H1 (cell line): ENCODE measurements around the gene RHBDL2. TPM values are rescaled to one million over a fixed set of nuclear protein-coding genes. Genes with fewer than 3 reads are reported as not detected.

ENCODE experiments used
- CTCF ChIA-PET: fragments of 300-600 bp; sonication (Branson Sonifier 250); formaldehyde crosslinking; loops from one replicate; lab custom pipeline; 2021; ENCODE audit not compliant: partially characterized antibody; lab: Charles Lee
- POLR2A ChIA-PET: fragments of 300-600 bp; sonication (Branson Sonifier 250); formaldehyde crosslinking; loops from one replicate; lab custom pipeline; 2021; ENCODE audit warnings: inconsistent platforms; ENCODE audit not compliant: partially characterized antibody; lab: Charles Lee
- DNase-seq, 2 experiments: peaks; one replicate each; pipeline versions ENCODE4 v3.0.0 to v3.0.0-alpha.2; 2010 to 2022; ENCODE audit warnings: low spot score in 2 of 2, low read depth in 1 of 2, mixed read lengths in 1 of 2
- FAIRE-seq: peaks from 2 replicates; lab custom pipeline; 2011; peaks lifted over from hg19 to GRCh38; lab: Jason Lieb, UNC
- H2AFZ ChIP-seq: 2 replicates; pipeline ENCODE4 v1.8.1; 2012; ENCODE audit warnings: low read length, inconsistent platforms
- H2AK5ac ChIP-seq: 2 replicates; pipeline ENCODE4 v1.6.1; 2013; ENCODE audit warnings: low read depth, low read length
- H2BK120ac ChIP-seq: replicated peaks from 2 replicates; pipeline ENCODE3; 2013; ENCODE audit warnings: low read depth, low read length, inconsistent platforms
- H2BK12ac ChIP-seq: 2 replicates; pipeline ENCODE4 v1.6.1; 2013; ENCODE audit warnings: low read depth, low read length
- H2BK15ac ChIP-seq: 2 replicates; pipeline ENCODE4 v1.6.1; 2013; ENCODE audit warnings: low read length
- H2BK20ac ChIP-seq: 2 replicates; pipeline ENCODE4 v1.6.1; 2013; ENCODE audit warnings: low read length
- H2BK5ac ChIP-seq: 2 replicates; pipeline ENCODE4 v1.6.1; 2013; ENCODE audit warnings: low read depth, low read length
- H3K14ac ChIP-seq: 2 replicates; pipeline ENCODE4 v1.6.1; 2013; ENCODE audit warnings: inconsistent platforms; ENCODE audit not compliant: insufficient read length
- H3K18ac ChIP-seq: 2 replicates; pipeline ENCODE4 v1.6.1; 2013; ENCODE audit warnings: low read length; ENCODE audit errors: extremely low read depth
- H3K23ac ChIP-seq: 2 replicates; pipeline ENCODE4 v1.6.1; 2013; ENCODE audit warnings: inconsistent platforms; ENCODE audit not compliant: insufficient read length
- H3K23me2 ChIP-seq: 2 replicates; pipeline ENCODE4 v1.6.1; 2013; ENCODE audit warnings: low read depth, low read length
- H3K27ac ChIP-seq: 2 replicates; pipeline ENCODE4 v1.6.1; 2011; ENCODE audit warnings: low read depth, low read length, inconsistent platforms
- H3K27me3 ChIP-seq, 4 experiments: replicated peaks in 1 of 4; 1 replicate in 1 of 4; 2 replicates in 3 of 4; pipeline versions ENCODE4 v1.6.1 to v1.8.1; 2011 to 2013; ENCODE audit warnings: low read length in 3 of 4, mild to moderate bottlenecking in 3 of 4, inconsistent platforms in 2 of 4, mixed read lengths in 2 of 4, moderate library complexity in 1 of 4; ENCODE audit not compliant: control insufficient read depth in 3 of 4, insufficient read depth in 3 of 4; ENCODE audit errors: extremely low read depth in 1 of 4
- H3K36me3 ChIP-seq, 4 experiments: 2 replicates each; pipeline versions ENCODE4 v1.6.1 to v1.8.1; 2011 to 2013; ENCODE audit warnings: mild to moderate bottlenecking in 4 of 4, low read length in 3 of 4, moderate library complexity in 2 of 4, control low read depth in 1 of 4, inconsistent platforms in 1 of 4; ENCODE audit not compliant: insufficient read depth in 4 of 4, control insufficient read depth in 2 of 4
- H3K4ac ChIP-seq: replicated peaks from 2 replicates; pipeline ENCODE3; 2013; ENCODE audit warnings: low read length, low read depth, mixed read lengths, inconsistent platforms; ENCODE audit not compliant: insufficient read length
- H3K4me1 ChIP-seq, 4 experiments: replicated peaks in 1 of 4; 1 replicate in 1 of 4; 2 replicates in 3 of 4; pipeline versions ENCODE4 v1.6.1 to v1.8.1; 2011 to 2013; ENCODE audit warnings: low read length in 3 of 4, inconsistent platforms in 2 of 4, mixed read lengths in 1 of 4; ENCODE audit not compliant: insufficient read depth in 4 of 4, control insufficient read depth in 3 of 4
- H3K4me2 ChIP-seq, 2 experiments: 2 replicates each; pipeline versions ENCODE4 v1.6.1 to v1.8.1; 2011 to 2013; ENCODE audit warnings: low read depth in 2 of 2, low read length in 2 of 2, control low read depth in 1 of 2, inconsistent platforms in 1 of 2, mild to moderate bottlenecking in 1 of 2; ENCODE audit not compliant: insufficient read depth in 1 of 2
- H3K4me3 ChIP-seq, 4 experiments: fragments of 200-600, 300-600 bp in 1 of 4; sonication (generic), shearing (Covaris generic), sonication (Bioruptor Twin) in 1 of 4; 2 replicates each; pipeline versions ENCODE4 v1.5.1 to v1.8.1; 2011 to 2016; ENCODE audit warnings: low read length in 4 of 4, low read depth in 3 of 4, control low read depth in 2 of 4, inconsistent platforms in 2 of 4, mild to moderate bottlenecking in 2 of 4, mixed read lengths in 1 of 4, moderate library complexity in 1 of 4; ENCODE audit not compliant: insufficient read depth in 2 of 4; ENCODE audit errors: extremely low read depth in 1 of 4
- H3K56ac ChIP-seq: replicated peaks from 2 replicates; pipeline ENCODE3; 2013; ENCODE audit warnings: low read depth, mild to moderate bottlenecking, mixed read lengths, low read length, inconsistent platforms; ENCODE audit not compliant: insufficient read length
- H3K79me1 ChIP-seq: 2 replicates; pipeline ENCODE4 v1.6.1; 2013; ENCODE audit warnings: low read depth, low read length, control low read depth
- H3K79me2 ChIP-seq, 2 experiments: 2 replicates each; pipeline versions ENCODE4 v1.6.1 to v1.8.1; 2012 to 2013; ENCODE audit warnings: low read length in 2 of 2, mild to moderate bottlenecking in 2 of 2, inconsistent platforms in 1 of 2; ENCODE audit not compliant: insufficient read depth in 2 of 2, control insufficient read depth in 1 of 2
- H3K9ac ChIP-seq, 4 experiments: replicated peaks in 1 of 4; 1 replicate in 1 of 4; 2 replicates in 3 of 4; pipeline versions ENCODE4 v1.6.1 to v1.8.1; 2011 to 2013; ENCODE audit warnings: low read depth in 3 of 4, low read length in 3 of 4, control low read depth in 2 of 4, mild to moderate bottlenecking in 2 of 4, moderate library complexity in 2 of 4, inconsistent platforms in 1 of 4; ENCODE audit errors: extremely low read depth in 1 of 4
- H3K9me3 ChIP-seq, 2 experiments: 2 replicates each; pipeline versions ENCODE4 v1.6.1 to v1.8.1; 2012 to 2013; ENCODE audit warnings: mild to moderate bottlenecking in 2 of 2, moderate library complexity in 2 of 2, control low read depth in 1 of 2, inconsistent platforms in 1 of 2, low read depth in 1 of 2, low read length in 1 of 2, mixed read lengths in 1 of 2; ENCODE audit not compliant: insufficient read depth in 2 of 2
- H4K20me1 ChIP-seq, 2 experiments: replicated peaks in 1 of 2; 2 replicates each; pipeline versions ENCODE3 to v1.8.1; 2011 to 2013; ENCODE audit warnings: inconsistent platforms in 2 of 2, low read length in 2 of 2, mild to moderate bottlenecking in 1 of 2; ENCODE audit not compliant: insufficient read depth in 2 of 2, control insufficient read depth in 1 of 2
- H4K5ac ChIP-seq: 2 replicates; pipeline ENCODE4 v1.6.1; 2013; ENCODE audit warnings: low read length, low read depth, mixed read lengths, inconsistent platforms; ENCODE audit not compliant: insufficient read length
- H4K8ac ChIP-seq: 2 replicates; pipeline ENCODE4 v1.8.0; 2013; ENCODE audit warnings: mild to moderate bottlenecking, moderate library complexity, low read length, inconsistent platforms; ENCODE audit not compliant: insufficient read depth; ENCODE audit errors: extremely low read depth
- H4K91ac ChIP-seq: replicated peaks from 2 replicates; pipeline ENCODE3; 2013; ENCODE audit warnings: low read length, mixed read lengths, inconsistent platforms; ENCODE audit not compliant: insufficient read length
- ASH2L ChIP-seq: fragments of 200-600, 300-600 bp; sonication (generic); IDR thresholded peaks from one replicate; pipeline ENCODE4 v1.7.1; 2017; ENCODE audit warnings: low read length
- CHD1 ChIP-seq: IDR thresholded peaks from 2 replicates; pipeline ENCODE4 v1.6.1; 2012; ENCODE audit warnings: low read depth, low read length, improper control_type of control experiment
- EZH2 ChIP-seq: fragments of 200-600 bp; sonication (generic); IDR thresholded peaks from 2 replicates; pipeline ENCODE4 v1.7.1; 2012; ENCODE audit warnings: low read depth, mild to moderate bottlenecking, moderate library complexity, low read length, inconsistent platforms; ENCODE audit not compliant: severe bottlenecking
- GABPA ChIP-seq: IDR thresholded peaks from 2 replicates; pipeline ENCODE4 v1.6.1; 2011; ENCODE audit warnings: mild to moderate bottlenecking, low read length, moderate library complexity, borderline replicate concordance; ENCODE audit not compliant: insufficient read depth
- HDAC2 ChIP-seq, 2 experiments: fragments of 300-600 bp in 1 of 2; sonication (generic) in 1 of 2; IDR thresholded peaks; 2 replicates each; pipeline ENCODE4 v1.6.1; 2011 to 2012; ENCODE audit warnings: low read depth in 2 of 2, low read length in 2 of 2, mild to moderate bottlenecking in 2 of 2, moderate library complexity in 2 of 2, borderline replicate concordance in 1 of 2, inconsistent platforms in 1 of 2
- POLR2A ChIP-seq, 2 experiments: IDR thresholded peaks; 1 replicate in 1 of 2; 2 replicates in 1 of 2; pipeline ENCODE4 v1.6.1; 2011; ENCODE audit warnings: low read depth in 2 of 2, low read length in 2 of 2, mild to moderate bottlenecking in 2 of 2; ENCODE audit errors: control extremely low read depth in 1 of 2
- RBBP5 ChIP-seq: IDR thresholded peaks from 2 replicates; pipeline ENCODE4 v1.7.1; 2012; ENCODE audit warnings: low read depth, mild to moderate bottlenecking, inconsistent platforms, low read length, moderate library complexity, borderline replicate concordance
- RFX5 ChIP-seq: IDR thresholded peaks from 2 replicates; pipeline ENCODE4 v1.6.1; 2011; ENCODE audit warnings: low read depth, low read length, improper control_type of control experiment, borderline replicate concordance
- RNF2 ChIP-seq: fragments of 200-900, 300-1000 bp; sonication (generic); IDR thresholded peaks from 2 replicates; pipeline ENCODE4 v1.7.1; 2016; ENCODE audit warnings: borderline replicate concordance, low read depth, mild to moderate bottlenecking, antibody characterized with exemption, low read length; ENCODE audit not compliant: poor library complexity, severe bottlenecking; ENCODE audit errors: missing control alignments
- SIRT6 ChIP-seq: IDR thresholded peaks from one replicate; pipeline ENCODE4 v1.7.1; 2012; ENCODE audit warnings: low read length, inconsistent platforms
- SIX5 ChIP-seq: IDR thresholded peaks from 2 replicates; pipeline ENCODE4 v1.6.1; 2011; ENCODE audit warnings: mild to moderate bottlenecking, low read depth, low read length
- SP4 ChIP-seq: IDR thresholded peaks from 2 replicates; pipeline ENCODE4 v1.6.1; 2012; ENCODE audit warnings: low read length, inconsistent platforms
- TAF7 ChIP-seq: optimal IDR thresholded peaks from 2 replicates; pipeline ENCODE3; 2011; ENCODE audit warnings: low read depth, mild to moderate bottlenecking, inconsistent platforms, low read length, moderate library complexity, borderline replicate concordance
- WGBS, 2 experiments: shearing (Covaris generic) in 1 of 2; methylation state at CpG; one replicate each; pipeline versions ENCODE4 v1.1.6 to v1.1.7; 2013 to 2015; ENCODE audit warnings: low lambda C conversion rate in 2 of 2, mixed read lengths in 2 of 2, inconsistent platforms in 1 of 2, low coverage in 1 of 2, missing lambda C conversion rate in 1 of 2; ENCODE audit not compliant: insufficient replicate concordance in 2 of 2, insufficient coverage in 1 of 2, insufficient read length in 1 of 2; ENCODE audit errors: extremely low coverage in 1 of 2, missing lambda C conversion rate in 1 of 2; 5-methylcytosine and 5-hydroxymethylcytosine counted together
- polyA plus RNA-seq, 7 experiments: library from polyadenylated mRNA; depleted of rRNA in 3 of 7; stranded (reverse) in 5 of 7; unstranded in 2 of 7; fragments of >200 nt in 5 of 7; fragments of 200-250 nt in 2 of 7; gene quantifications; 1 replicate in 5 of 7; 2 replicates in 1 of 7; 4 replicates in 1 of 7; pipeline versions ENCODE4 v1.2.1 to v1.2.3, GENCODE V29; 2011 to 2013; ENCODE audit warnings: missing spikeins in 2 of 7, mixed read lengths in 2 of 7
- total RNA-seq: library from RNA; stranded (reverse); fragmentation: NEBNext Ultra II Directional; extraction: Animal tissue kit (Norgen Biotek cat#: 25700); gene quantifications from 2 replicates; pipeline ENCODE4 v1.2.1, GENCODE V29; 2021

RHBDL2 gene
- total and polyA plus RNA-seq, 2 of the 8 experiments (the other 6 are each of a cell fraction or from before 2014, with no cell fraction given): 0.42 to 0.84 TPM

GRCh38 chr1:38941093-38941492, 537 bp downstream of the RHBDL2 start:
- peak overlapping the region; percentile 18 to 26; a peak in 2 of 4 replicates for H3K4me2 ChIP-seq
- no peak for TF ChIP-seq SIX5
- TF ChIP-seq ASH2L: no peak
- no peak for TF ChIP-seq HDAC2 (IDR thresholded peaks at IDR 0.05; ENCODE audit: borderline replicate concordance in 1 of 2, low read depth in 2 of 2, low read length in 2 of 2)
- TF ChIP-seq SIRT6: no peak
- TF ChIP-seq EZH2: no peak
- no peak for TF ChIP-seq TAF7
- TF ChIP-seq RBBP5: no peak
- no peak for TF ChIP-seq POLR2A (IDR thresholded peaks at IDR 0.05; ENCODE audit: control extremely low read depth in 1 of 2, low read depth in 2 of 2, low read length in 2 of 2)
- no peak for TF ChIP-seq SP4
- TF ChIP-seq RNF2: no peak
- TF ChIP-seq RFX5: no peak
- TF ChIP-seq GABPA: no peak
- TF ChIP-seq CHD1: no peak

More at GRCh38 chr1:38941093-38941492, 537 bp downstream of the RHBDL2 start:
- ChIA-PET POLR2A (interaction anchor here (1.1 to 2.0 kb wide), 3 partner anchors 57 to 85 kb away, joined by 3 to 8 read pairs (median 5); partner anchors contain the start of gene NDUFS5), CTCF (interaction anchor here (0.6 kb wide), 1 partner anchor 305 kb away, joined by 3 read pairs; no protein-coding TSS in a partner anchor)
- Histone ChIP-seq H4K20me1 (no peaks in the 10 kb centered on the region), H3K36me3 (no peaks in the 10 kb centered on the region), H3K4ac (no peak overlapping the region), H4K5ac (peak overlapping the region; percentile 22), H2BK20ac (peak overlapping the region; percentile 8; the same call in 1 of the 2 replicates), H2BK120ac (no peak overlapping the region), H2BK12ac (peak overlapping the region; percentile 55; the same call in 1 of the 2 replicates), H2AK5ac (no peak overlapping the region), H3K9me3 (no peaks in the 10 kb centered on the region), H3K27me3 (no peaks in the 10 kb centered on the region), H3K14ac (no peak overlapping the region), H3K4me1 (peaks cover 0 to 9% (median 3%) of the 10 kb centered on the region in 4 experiments; a peak in 5 of 7 replicates), H4K8ac (no peak overlapping the region), H3K23me2 (no peaks in the 10 kb centered on the region; the same call in 1 of the 2 replicates), H3K79me1 (no peaks in the 10 kb centered on the region; the same call in 1 of the 2 replicates), H4K91ac (peak overlapping the region; percentile 37), H3K4me3 (peak overlapping the region in 1 of 4 experiments; percentile 21; a peak in 2 of 8 replicates), H3K9ac (no peak overlapping the region), H3K23ac (no peak overlapping the region), H2BK5ac (peak overlapping the region; percentile 78; the same call in 1 of the 2 replicates), H2AFZ (peak overlapping the region; percentile 94; the same call in 1 of the 2 replicates), H3K18ac (peak overlapping the region; percentile 85; the same call in 1 of the 2 replicates), H3K79me2 (no peaks in the 10 kb centered on the region), H3K27ac (no peak overlapping the region), H3K56ac (no peak overlapping the region), H2BK15ac (no peak overlapping the region; the same call in 1 of the 2 replicates)
- no peak for DNase-seq
- WGBS, 2 experiments: 68% methylated on average over 4 of the region's 4 CpGs; no CpG with 5 or more reads in 1 of the 2 experiments
- FAIRE-seq: no peak
